GM21786 (cell line): ENCODE data around the gene ZNF268.

ENCODE experiments used
- ATAC-seq: cut with Tn5 transposase; IDR thresholded peaks from one replicate; pipeline ENCODE4 v1.9.1; 2021; ENCODE audit not compliant: unreplicated experiment

The ZNF268 gene

DNA sequence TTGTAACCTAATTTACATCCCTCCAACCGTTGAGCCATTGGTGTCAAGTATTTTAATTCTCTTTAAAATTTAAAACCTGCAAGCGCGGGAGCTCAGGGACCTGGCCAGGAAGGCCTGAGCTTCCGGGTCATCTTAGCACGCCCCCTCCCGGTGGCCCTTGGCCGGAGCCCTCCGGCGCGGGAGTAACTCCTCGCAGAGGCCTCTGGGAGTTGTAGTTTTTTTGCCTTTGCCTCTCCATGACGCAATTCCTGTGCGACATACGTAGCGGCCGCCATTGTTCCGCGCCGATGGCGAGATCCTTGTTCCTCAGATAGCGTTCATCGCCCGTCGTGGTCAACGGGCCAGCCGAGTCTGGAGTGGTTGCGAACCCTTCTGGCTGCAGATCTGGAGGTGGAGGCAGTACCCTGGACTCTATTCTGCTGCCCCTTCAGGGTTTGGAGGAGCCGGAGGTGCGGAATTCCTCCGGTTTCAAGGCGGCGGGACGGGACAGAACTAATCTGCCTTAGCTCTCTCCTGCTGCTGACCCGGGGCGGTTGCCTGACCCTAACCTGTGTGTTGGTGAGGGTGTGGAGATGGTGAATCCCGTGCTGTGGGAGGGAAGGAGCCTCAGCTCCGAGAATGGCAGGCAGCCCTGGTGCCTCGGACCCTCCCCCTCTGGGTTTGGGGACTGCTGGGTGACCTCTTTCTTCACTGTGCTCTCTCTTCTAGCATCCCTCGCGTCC, at the start of gene ZNF268:
Gene ZNF268 (plus strand): TSS at position 258 of the 722 bp plus-strand sequence. CDS start 503 bp downstream, outside the sequence.
- peak; percentile 95 for ATAC-seq

DNA sequence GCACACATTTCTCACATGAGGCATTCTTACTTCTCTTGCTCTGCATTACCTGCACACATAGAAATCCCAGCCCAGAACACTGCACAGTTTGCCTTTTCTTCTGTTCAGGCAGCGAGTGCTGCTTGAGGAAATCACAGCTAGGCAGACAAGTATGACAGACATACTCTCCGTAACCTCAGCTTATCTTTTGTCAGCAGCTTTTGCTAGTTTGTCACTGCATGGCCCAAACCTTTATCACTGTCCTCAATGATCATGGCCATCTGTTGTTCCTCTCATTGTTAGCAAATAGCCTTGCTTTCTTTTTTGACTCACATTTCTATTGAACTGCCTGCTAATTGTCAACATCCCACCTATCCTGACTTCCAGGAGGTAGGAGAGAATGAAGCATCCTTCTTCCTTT, 45.5 kb upstream of the ZNF268 start:
- ATAC-seq: no peak

DNA sequence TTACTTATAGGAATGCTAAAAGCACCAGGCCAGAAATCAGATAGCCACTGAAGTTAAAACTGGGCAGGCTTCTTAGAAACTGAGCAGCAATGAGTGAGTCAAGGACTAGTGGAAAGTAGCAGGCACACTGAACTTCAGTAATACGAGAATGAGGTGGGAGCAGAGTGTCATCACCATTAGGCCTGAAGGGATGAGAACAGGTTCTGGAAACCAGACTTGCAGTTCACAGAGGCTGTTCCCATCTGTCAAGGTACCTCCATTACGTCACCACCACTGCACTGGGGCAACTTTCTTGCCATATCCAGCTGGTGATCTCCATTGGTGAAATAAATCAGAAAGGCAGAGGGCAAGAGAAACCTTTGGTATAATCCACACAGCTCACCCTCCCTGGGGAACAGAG, 35.3 kb upstream of the ZNF268 start:
- no peak for ATAC-seq

DNA sequence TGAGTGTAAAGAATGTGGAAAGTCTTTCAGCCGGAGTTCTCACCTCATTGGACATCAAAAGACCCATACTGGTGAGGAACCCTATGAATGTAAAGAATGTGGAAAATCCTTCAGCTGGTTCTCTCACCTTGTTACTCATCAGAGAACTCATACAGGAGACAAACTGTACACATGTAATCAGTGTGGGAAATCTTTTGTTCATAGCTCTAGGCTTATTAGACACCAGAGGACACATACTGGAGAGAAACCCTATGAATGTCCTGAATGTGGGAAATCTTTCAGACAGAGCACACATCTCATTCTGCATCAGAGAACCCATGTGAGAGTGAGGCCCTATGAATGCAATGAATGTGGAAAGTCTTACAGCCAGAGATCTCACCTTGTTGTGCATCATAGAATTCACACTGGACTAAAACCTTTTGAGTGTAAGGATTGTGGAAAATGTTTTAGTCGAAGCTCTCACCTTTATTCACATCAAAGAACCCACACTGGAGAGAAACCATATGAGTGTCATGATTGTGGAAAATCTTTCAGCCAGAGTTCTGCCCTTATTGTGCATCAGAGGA, 25.1 kb upstream of the ZNF268 start:
- ATAC-seq: no peak

DNA sequence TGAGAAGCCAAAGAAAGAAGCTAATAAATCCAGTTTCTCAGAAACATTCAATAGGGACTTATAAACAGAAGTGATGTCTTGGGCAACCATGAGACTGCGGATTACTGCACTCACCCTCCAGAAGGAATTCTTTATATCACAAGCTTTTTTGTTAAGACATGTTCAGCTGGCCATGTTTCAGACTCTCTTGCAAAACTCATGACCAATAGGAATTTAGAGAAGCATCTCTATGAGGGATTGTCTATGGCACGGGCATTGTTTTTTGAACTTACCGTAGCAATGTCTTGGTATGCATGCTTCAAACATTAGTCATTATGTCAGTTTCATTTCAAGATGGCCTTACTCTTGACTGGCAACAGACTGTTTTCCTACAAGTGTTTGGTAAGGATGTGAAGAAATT, 15.5 kb upstream of the ZNF268 start:
- no peak for ATAC-seq

DNA sequence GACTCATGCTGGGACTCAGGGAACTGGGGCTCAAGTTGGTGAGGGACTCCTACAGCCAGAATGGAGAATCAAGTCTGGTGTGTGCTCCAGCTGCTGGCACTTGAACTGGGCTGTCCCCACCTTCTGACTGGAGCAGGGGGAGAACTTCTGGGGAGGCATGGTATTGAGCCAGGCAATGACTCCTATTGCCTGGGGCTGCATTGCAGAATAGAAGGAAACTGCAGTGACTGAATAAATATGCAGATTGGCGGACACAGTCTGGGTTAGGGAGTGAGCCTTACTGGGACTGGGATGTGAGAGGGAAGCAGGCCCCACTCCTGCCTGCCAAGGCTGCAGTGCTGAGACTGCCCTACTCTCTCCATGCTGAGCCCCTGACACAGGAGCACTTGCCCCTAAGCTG, 8.8 kb upstream of the ZNF268 start:
- no peak for ATAC-seq

DNA sequence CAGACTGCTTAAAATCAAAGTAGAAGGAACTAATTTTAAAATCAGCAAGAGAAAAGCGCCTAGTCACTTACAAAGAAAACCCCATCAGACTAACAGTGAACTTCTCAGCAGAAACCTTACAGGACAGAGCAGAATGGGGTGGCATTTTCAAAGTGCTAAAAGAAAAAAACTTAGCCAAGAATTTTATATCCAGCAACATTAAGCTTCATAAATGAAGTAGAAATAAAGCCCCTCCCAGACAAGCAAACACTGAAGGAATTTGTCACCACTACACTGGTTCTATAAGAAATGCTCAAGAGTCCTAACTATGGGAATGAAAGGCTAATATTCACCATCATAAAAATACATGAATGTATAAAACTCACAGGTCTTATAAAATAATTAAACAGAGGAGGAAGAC, 6.4 kb upstream of the ZNF268 start:
- ATAC-seq: no peak

DNA sequence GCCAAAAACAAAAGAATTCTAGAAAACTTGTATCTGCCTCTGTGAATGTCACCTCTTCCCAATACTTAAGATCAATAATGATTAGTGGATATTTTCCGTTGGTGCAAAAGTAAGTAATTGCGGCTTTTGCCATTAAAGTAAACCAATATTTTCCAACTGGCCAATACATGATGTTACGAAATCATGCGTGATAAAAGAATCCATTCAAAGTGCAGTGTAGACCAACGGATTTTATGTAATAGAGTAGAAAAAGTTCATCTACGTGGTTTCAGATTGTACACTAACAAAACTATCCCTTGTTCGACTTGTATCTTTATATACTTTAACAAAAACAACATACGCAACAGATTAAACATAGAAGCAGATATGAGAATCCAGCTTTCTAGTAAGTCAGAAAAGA, 626 bp upstream of the ZNF268 start:
- ATAC-seq: no peak

DNA sequence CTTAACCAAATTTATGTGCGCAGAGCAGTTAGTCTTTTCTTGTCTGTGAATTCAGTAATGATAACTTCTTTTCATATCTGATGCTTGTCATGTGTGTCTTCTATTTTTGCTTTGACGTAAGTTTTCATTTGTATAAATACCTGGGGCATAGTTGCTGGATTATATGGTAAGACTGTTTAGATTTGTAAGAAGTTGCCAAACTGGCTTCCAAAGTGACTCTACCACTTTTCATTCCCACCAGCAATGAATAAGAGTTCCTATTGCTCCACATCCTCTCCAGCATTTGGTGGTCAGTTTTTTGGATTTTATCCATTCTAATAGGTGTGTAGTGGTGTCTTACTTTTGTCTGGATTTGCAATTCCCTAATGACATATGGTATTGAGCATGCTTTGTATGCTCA, 8.9 kb downstream of the ZNF268 start:
- no peak for ATAC-seq

DNA sequence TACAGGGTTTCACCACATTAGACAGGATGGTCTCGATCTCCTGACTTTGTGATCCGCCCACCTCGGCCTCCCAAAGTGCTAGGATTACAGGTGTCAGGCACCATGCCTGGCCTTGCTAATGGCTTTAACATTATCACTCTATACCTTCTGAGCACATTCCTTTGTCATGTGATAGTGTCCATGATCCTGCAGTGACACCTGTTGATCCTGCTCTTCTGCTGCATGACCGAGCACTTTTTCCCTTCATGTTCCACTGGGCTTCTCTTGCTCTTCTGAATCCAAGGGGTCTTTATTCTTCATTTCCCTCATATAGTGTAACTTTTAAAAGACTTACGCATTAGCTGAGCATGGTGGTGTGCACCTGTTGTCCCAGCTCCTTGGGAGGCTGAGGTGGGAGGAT, 11.6 kb downstream of the ZNF268 start:
- no peak for ATAC-seq

DNA sequence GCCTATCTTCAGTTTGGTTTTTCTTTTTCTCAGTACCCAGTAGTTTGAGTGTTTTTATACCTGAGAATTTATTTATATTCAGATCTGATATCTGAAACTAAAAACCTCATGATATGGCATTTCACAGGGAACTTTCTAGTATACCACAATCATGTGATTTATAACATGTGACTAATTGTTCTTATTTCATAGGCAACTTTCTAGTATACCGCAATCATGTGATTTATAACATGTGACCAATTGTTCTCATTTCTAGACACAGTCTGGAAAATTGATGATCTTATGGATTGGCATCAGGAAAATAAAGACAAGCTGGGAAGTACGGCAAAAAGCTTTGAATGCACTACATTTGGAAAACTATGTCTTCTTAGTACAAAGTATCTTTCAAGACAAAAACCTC, 20.6 kb downstream of the ZNF268 start:
- ATAC-seq: no peak

DNA sequence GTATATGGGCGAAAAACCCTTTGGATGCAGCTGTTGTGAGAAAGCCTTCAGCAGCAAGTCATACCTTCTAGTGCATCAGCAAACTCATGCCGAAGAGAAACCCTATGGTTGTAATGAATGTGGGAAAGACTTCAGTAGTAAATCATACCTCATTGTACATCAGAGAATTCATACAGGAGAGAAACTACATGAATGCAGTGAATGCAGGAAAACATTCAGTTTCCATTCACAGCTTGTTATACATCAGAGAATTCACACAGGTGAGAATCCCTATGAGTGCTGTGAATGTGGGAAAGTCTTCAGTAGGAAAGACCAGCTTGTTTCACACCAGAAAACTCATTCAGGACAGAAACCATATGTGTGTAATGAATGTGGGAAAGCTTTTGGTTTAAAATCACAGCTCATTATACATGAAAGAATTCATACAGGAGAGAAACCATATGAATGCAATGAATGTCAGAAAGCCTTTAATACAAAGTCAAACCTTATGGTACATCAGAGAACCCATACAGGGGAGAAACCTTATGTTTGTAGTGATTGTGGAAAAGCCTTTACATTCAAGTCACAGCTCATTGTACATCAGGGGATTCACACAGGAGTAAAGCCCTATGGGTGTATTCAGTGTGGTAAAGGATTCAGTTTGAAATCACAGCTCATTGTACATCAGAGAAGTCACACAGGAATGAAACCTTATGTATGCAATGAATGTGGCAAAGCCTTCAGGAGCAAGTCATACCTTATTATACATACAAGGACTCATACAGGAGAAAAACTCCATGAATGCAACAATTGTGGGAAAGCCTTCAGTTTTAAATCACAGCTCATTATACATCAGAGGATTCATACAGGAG, 21.4 kb downstream of the ZNF268 start:
- no peak for ATAC-seq

DNA sequence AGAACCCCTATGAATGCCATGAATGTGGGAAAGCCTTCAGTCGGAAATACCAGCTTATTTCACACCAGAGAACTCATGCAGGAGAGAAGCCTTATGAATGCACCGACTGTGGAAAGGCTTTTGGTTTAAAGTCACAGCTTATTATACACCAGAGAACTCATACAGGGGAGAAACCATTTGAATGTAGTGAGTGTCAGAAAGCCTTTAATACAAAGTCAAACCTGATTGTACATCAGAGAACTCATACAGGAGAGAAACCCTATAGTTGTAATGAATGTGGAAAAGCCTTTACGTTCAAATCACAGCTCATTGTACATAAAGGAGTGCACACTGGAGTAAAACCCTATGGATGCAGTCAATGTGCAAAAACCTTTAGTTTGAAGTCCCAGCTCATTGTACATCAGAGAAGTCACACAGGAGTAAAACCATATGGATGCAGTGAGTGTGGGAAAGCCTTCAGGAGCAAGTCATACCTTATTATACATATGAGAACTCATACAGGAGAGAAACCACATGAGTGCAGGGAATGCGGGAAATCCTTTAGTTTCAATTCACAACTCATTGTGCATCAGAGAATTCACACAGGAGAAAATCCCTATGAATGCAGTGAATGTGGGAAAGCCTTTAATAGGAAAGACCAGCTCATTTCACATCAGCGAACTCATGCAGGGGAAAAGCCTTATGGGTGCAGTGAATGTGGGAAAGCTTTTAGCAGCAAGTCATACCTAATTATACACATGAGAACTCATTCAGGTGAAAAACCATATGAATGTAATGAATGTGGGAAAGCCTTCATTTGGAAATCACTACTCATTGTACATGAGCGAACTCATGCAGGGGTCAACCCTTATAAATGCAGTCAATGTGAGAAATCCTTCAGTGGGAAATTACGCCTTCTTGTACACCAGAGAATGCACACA, 22.3 kb downstream of the ZNF268 start:
- ATAC-seq: no peak

DNA sequence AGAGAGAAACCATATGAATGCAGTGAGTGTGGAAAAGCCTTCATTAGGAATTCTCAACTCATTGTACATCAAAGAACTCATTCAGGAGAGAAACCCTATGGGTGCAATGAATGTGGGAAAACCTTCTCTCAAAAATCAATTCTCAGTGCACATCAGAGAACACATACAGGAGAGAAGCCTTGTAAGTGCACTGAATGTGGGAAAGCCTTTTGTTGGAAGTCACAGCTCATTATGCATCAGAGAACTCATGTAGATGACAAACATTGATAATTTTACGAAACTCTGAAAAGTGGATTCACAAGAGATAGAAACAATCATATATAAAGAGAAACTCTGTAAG, 22.9 kb downstream of the ZNF268 start:
- ATAC-seq: no peak

DNA sequence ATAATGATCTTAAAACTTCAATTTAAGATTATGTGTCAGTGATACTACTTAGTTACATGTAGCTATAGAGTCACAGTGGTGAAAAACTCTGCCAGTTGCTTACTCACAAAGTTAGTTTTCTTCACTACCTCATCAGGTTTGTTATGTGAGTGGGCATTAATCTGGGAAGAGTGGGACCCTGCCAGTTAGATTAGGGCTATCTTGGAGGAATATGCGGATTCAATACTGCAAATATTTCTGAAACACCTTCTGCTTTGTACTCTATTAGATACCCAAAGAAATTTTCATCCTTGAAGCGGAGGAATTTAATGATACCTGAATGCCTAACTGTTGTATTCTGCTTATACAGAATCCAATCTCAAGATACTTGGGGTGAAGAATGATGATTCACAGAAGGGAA, 25.1 kb downstream of the ZNF268 start:
- ATAC-seq: no peak

DNA sequence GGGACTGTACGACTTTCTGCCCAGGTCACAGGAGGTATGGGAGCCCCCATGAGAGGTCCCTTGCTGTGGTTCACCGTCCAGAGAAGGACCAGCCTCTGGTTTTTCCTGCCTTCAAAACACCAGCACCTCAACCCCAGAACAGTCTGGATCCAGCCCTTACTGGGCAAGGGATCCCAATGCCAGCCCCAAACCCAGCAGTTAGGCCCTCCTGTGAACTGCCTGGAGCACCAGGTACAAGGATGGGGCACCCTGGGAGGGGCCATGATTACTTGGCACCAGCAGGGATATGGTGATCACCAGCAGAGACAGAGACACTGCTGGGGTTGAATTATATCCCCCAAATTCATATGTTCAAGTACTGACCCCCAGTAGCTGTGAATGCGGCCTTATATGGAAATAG, 34.4 kb downstream of the ZNF268 start:
- ATAC-seq: no peak

DNA sequence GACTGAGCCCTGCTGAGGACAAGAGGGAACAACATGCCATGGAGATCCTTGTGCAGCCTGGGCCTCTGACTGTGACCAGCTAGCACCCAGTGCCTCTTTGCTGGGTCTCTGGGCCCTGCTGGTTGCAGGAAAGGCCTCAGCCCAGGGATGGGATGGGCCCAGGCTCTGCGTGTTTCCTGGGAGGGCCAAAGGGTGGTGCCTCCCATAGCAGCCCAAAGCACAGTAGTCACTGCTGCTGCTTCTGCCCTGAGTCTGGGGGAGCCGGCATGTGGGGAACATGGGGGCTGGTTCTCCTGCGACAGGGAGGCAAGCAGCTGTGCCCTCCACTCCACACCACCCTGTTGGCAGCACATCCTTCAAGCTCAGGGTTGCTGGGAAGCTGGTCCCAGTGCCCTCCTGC, 35.9 kb downstream of the ZNF268 start:
- no peak for ATAC-seq

DNA sequence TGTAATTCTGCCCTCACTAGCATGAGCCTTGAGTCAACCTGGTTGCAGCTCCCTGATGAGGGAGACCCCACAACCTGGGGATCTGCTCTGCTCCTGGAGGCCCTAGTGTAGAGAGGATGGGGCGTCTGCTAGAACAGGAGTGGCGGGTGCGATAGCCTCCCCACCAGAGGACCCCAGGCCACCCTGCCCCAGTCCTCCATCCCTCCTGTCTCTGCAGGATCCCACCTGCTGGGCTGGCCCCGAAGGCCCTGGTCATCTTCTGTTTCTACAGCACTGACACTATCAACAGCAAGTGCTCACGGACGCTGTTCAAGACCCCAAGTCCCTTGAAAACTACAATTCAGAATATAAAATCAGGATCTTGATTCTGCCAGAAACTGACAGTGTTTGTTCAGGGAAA, 39.2 kb downstream of the ZNF268 start:
- no peak for ATAC-seq

DNA sequence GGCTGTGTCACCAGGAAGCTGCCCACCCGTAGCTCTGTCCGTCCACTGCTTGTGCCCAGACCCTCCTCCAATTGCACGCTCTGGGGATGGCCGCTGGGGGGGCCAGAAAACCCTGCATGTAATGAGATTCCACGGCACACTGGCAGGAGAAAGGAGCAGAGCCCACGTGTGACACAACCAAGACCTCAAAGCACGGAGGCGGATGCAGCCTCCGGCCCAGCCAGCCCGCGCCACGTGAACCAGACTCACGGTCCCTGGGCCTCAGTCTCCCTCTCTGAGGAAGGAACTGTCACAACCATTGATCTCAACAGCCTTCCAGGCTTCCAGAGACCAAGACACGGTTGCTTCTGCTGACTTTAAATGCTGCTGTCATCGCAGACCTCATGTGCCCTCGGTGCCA, 39.9 kb downstream of the ZNF268 start:
- ATAC-seq: no peak

DNA sequence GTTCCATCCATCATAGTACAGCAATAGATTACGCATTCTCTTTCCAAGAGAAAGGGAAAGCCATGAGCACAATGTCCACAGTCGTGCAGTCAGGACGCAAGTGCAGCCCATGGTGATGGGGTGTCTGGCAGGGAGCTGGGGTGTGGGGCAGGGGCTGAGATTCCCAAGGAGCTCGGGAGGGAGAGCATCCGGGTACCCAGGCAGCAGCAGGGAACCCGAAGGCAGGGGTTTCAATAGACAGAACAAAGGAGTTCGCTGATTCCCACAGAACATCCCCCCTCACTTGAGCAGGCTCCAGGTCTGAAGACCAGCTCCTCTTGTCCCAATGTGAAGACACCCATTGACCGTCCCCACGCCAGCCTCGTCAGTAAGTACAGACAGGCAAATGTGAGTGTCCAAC, 40.9 kb downstream of the ZNF268 start:
- ATAC-seq: no peak

DNA sequence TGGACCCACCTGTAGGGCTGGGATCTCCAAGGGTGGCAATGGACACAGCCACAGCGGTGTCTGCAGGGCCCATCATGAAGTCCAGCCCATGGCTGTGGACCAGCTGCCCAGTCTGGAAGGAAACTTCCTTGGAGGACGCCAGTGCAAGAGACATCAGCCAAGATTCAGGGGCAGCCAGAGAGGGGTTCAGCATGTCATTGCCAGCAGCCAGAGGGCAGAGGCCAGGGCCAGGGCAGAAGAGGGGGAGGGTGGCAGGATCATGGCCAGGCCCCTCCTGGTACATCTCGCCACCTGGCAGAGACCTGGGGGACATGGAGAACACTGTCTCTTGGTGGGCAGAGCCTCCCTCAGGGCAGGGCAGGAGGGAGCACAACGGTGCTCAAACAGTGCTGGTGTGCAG, 44.2 kb downstream of the ZNF268 start:
- ATAC-seq: no peak
